CD4-positive, alpha-beta memory T cell (primary cell): Measurements from ENCODE around the gene NUTM2E. TPM values are rescaled to one million over a fixed set of nuclear protein-coding genes. Genes with fewer than 3 reads are reported as not detected.
"Not testable (repeated sequence)": the region's sequence is repeated elsewhere in the genome, so short reads cannot be mapped to it uniquely, and the experiment has no call there.

ENCODE experiments used
- CTCF ChIA-PET: fragments of 350-600 bp; sonication (Branson Sonifier 250); formaldehyde crosslinking; loops from one replicate; lab custom pipeline; 2021; ENCODE audit warnings: inconsistent platforms; ENCODE audit not compliant: partially characterized antibody; lab: Charles Lee
- POLR2A ChIA-PET: fragments of 350-600 bp; sonication (Branson Sonifier 250); formaldehyde crosslinking; loops from one replicate; lab custom pipeline; 2021; ENCODE audit not compliant: partially characterized antibody; lab: Charles Lee
- DNase-seq, 5 donors: peaks; one replicate each; pipeline versions ENCODE4 v3.0.0 to v3.0.0-alpha.2; 2020 to 2022; ENCODE audit warnings: mixed read lengths in 1 of 5
- H3K27ac ChIP-seq: one replicate; pipeline ENCODE4 v1.7.0; 2013; ENCODE audit warnings: low read depth, low read length
- H3K27me3 ChIP-seq: 2 replicates; pipeline ENCODE4 v1.7.0; 2013; ENCODE audit warnings: mild to moderate bottlenecking, low read length, moderate library complexity; ENCODE audit not compliant: insufficient read depth
- H3K36me3 ChIP-seq: 2 replicates; pipeline ENCODE4 v1.7.0; 2013; ENCODE audit warnings: mild to moderate bottlenecking, low read length, moderate library complexity; ENCODE audit not compliant: insufficient read depth
- H3K4me1 ChIP-seq: 2 replicates; pipeline ENCODE4 v1.7.0; 2013; ENCODE audit warnings: mild to moderate bottlenecking, low read length, moderate library complexity; ENCODE audit not compliant: insufficient read depth
- H3K4me3 ChIP-seq, 2 donors: one replicate each; pipeline ENCODE4 v1.7.0; 2013; ENCODE audit warnings: low read length in 2 of 2, mild to moderate bottlenecking in 1 of 2
- H3K9me3 ChIP-seq, 2 donors: one replicate each; pipeline ENCODE4 v1.7.0; 2013; ENCODE audit warnings: low read length in 2 of 2, control low read depth in 1 of 2; ENCODE audit not compliant: control insufficient read depth in 1 of 2
- H3K27ac Mint-ChIP-seq, 7 donors: one replicate each; pipeline ENCODE4 v1.8.0; 2020 to 2021; ENCODE audit warnings: mixed read lengths in 7 of 7, mild to moderate bottlenecking in 6 of 7, inconsistent platforms in 3 of 7, moderate library complexity in 3 of 7
- H3K27me3 Mint-ChIP-seq, 2 donors: one replicate each; pipeline ENCODE4 v1.8.0; 2020 to 2021; ENCODE audit warnings: mixed read lengths in 2 of 2
- H3K36me3 Mint-ChIP-seq, 2 donors: one replicate each; pipeline ENCODE4 v1.8.0; 2020 to 2021; ENCODE audit warnings: mixed read lengths in 2 of 2, inconsistent platforms in 1 of 2, mild to moderate bottlenecking in 1 of 2
- H3K4me1 Mint-ChIP-seq, 4 donors: one replicate each; pipeline ENCODE4 v1.8.0; 2020 to 2021; ENCODE audit warnings: mixed read lengths in 4 of 4, mild to moderate bottlenecking in 1 of 4
- H3K4me3 Mint-ChIP-seq, 8 donors: one replicate each; pipeline ENCODE4 v1.8.0; 2020 to 2021; ENCODE audit warnings: mixed read lengths in 8 of 8, mild to moderate bottlenecking in 7 of 8, moderate library complexity in 6 of 8, inconsistent platforms in 3 of 8
- H3K9me3 Mint-ChIP-seq, 8 donors: one replicate each; pipeline ENCODE4 v1.8.0; 2020 to 2021; ENCODE audit warnings: mixed read lengths in 8 of 8, mild to moderate bottlenecking in 5 of 8, inconsistent platforms in 3 of 8, moderate library complexity in 1 of 8
- intact Hi-C: fragments of 100-400 bp; cut with micrococcal nuclease; formaldehyde crosslinking; loops from one replicate; pipeline ENCODE4 v1.15.1; 2023
- polyA plus RNA-seq, 2 donors: library from polyadenylated mRNA; unstranded; fragments of 300-500 nt; fragmentation: Illumina TruSeq; gene quantifications; one replicate each; pipeline ENCODE4 v1.2.3, GENCODE V29; 2021
- total RNA-seq, 2 experiments: library from RNA; stranded (reverse); gene quantifications; one replicate each; pipeline ENCODE4 v1.2.3, GENCODE V29; 2021

Gene NUTM2E
- total and polyA plus RNA-seq, 4 experiments from 2014 or later: 0.53 to 1.1 TPM; not detected in 2

- H3K9me3 ChIP-seq, CTCF ChIA-PET, H3K36me3 Mint-ChIP-seq, DNase-seq, H3K9me3 Mint-ChIP-seq, intact Hi-C loops, H3K36me3 ChIP-seq, POLR2A ChIA-PET, H3K27me3 Mint-ChIP-seq, H3K27me3 ChIP-seq: not testable (repeated sequence)
- H3K4me1 ChIP-seq: peaks cover 21% of the 10 kb centered on the region
- Mint-ChIP-seq H3K27ac (peak overlapping the region in 6 of 7 donors; percentile 50 to 93 (median 90)), H3K4me1 (peaks cover 11 to 32% (median 18%) of the 10 kb centered on the region in 4 donors), H3K4me3 (peak overlapping the region in 7 of 8 donors; percentile 85 to 88 (median 87))
- H3K4me3 ChIP-seq: peak overlapping the region in 1 of 2 donors; percentile 49
- H3K27ac ChIP-seq: peak overlapping the region; percentile 51
Observed at GRCh38 chr10:79826131-79826495, 426 bp upstream of the NUTM2E start.

GRCh38 chr10:79833833-79834232 lies 7.3 kb downstream of the NUTM2E start:
- H3K27ac Mint-ChIP-seq, H3K9me3 Mint-ChIP-seq, POLR2A ChIA-PET, H3K4me3 Mint-ChIP-seq, H3K27ac ChIP-seq, DNase-seq, H3K4me3 ChIP-seq, H3K4me1 ChIP-seq, H3K4me1 Mint-ChIP-seq, H3K36me3 Mint-ChIP-seq, intact Hi-C loops, H3K9me3 ChIP-seq, CTCF ChIA-PET, H3K27me3 ChIP-seq, H3K27me3 Mint-ChIP-seq, H3K36me3 ChIP-seq: not testable (repeated sequence)

- H3K27me3 ChIP-seq, H3K4me1 Mint-ChIP-seq, CTCF ChIA-PET: not testable (repeated sequence)
Observed at GRCh38 chr10:79835891-79836290, 9.4 kb downstream of the NUTM2E start.

GRCh38 chr10:79836891-79837290 lies 10.4 kb downstream of the NUTM2E start:
- intact Hi-C loops, H3K36me3 Mint-ChIP-seq, H3K27ac ChIP-seq, DNase-seq, POLR2A ChIA-PET, H3K4me1 ChIP-seq, H3K27me3 ChIP-seq, H3K9me3 Mint-ChIP-seq, H3K4me1 Mint-ChIP-seq, H3K9me3 ChIP-seq, H3K36me3 ChIP-seq, H3K4me3 ChIP-seq, CTCF ChIA-PET, H3K27me3 Mint-ChIP-seq, H3K4me3 Mint-ChIP-seq, H3K27ac Mint-ChIP-seq: not testable (repeated sequence)

More at GRCh38 chr10:79835891-79836290, 9.4 kb downstream of the NUTM2E start:
- H3K27ac ChIP-seq, H3K36me3 Mint-ChIP-seq, POLR2A ChIA-PET, H3K9me3 Mint-ChIP-seq, H3K27me3 Mint-ChIP-seq, H3K36me3 ChIP-seq, DNase-seq, intact Hi-C loops, H3K27ac Mint-ChIP-seq, H3K4me1 ChIP-seq, H3K4me3 ChIP-seq, H3K9me3 ChIP-seq, H3K4me3 Mint-ChIP-seq: not testable (repeated sequence)

- H3K27ac Mint-ChIP-seq, H3K27me3 ChIP-seq, intact Hi-C loops, H3K9me3 ChIP-seq, CTCF ChIA-PET, H3K4me1 ChIP-seq, H3K9me3 Mint-ChIP-seq, H3K4me1 Mint-ChIP-seq, POLR2A ChIA-PET, H3K36me3 Mint-ChIP-seq, H3K27ac ChIP-seq, H3K4me3 Mint-ChIP-seq, H3K4me3 ChIP-seq, H3K27me3 Mint-ChIP-seq, H3K36me3 ChIP-seq, DNase-seq: not testable (repeated sequence)
Observed at GRCh38 chr10:79838441-79838840, 11.9 kb downstream of the NUTM2E start.

- H3K27me3 Mint-ChIP-seq, H3K36me3 ChIP-seq, CTCF ChIA-PET, H3K27ac Mint-ChIP-seq, POLR2A ChIA-PET, H3K9me3 Mint-ChIP-seq, H3K4me1 Mint-ChIP-seq, H3K27ac ChIP-seq, H3K27me3 ChIP-seq, H3K4me1 ChIP-seq, H3K36me3 Mint-ChIP-seq, H3K4me3 Mint-ChIP-seq, intact Hi-C loops, H3K4me3 ChIP-seq, H3K9me3 ChIP-seq, DNase-seq: not testable (repeated sequence)
Observed at GRCh38 chr10:79853191-79853854, 26.8 kb downstream of the NUTM2E start.

GRCh38 chr10:79862269-79862668 lies 35.7 kb downstream of the NUTM2E start:
- intact Hi-C loops, H3K27me3 ChIP-seq, H3K9me3 ChIP-seq, H3K4me3 ChIP-seq, H3K36me3 Mint-ChIP-seq, H3K36me3 ChIP-seq, H3K27ac ChIP-seq, H3K4me3 Mint-ChIP-seq, CTCF ChIA-PET, H3K9me3 Mint-ChIP-seq, H3K27ac Mint-ChIP-seq, POLR2A ChIA-PET, H3K4me1 Mint-ChIP-seq, H3K4me1 ChIP-seq, DNase-seq, H3K27me3 Mint-ChIP-seq: not testable (repeated sequence)

GRCh38 chr10:79862803-79863202 lies 36.3 kb downstream of the NUTM2E start:
- H3K4me1 Mint-ChIP-seq, H3K27me3 Mint-ChIP-seq, DNase-seq, H3K4me1 ChIP-seq, H3K36me3 Mint-ChIP-seq, H3K27me3 ChIP-seq, H3K9me3 ChIP-seq, H3K27ac ChIP-seq, POLR2A ChIA-PET, CTCF ChIA-PET, H3K4me3 Mint-ChIP-seq, H3K27ac Mint-ChIP-seq, H3K36me3 ChIP-seq, H3K4me3 ChIP-seq, intact Hi-C loops, H3K9me3 Mint-ChIP-seq: not testable (repeated sequence)
